Stimulated activated naive CD8-positive, alpha-beta T cell treated with anti-CD3 and anti-CD28 coated beads, Interleukin-15, Interleukin-2, amounts not matched to agents 100 U/mL and 50 U/mL, for 24 hours (primary cell): ENCODE results near the gene NKTR.

ENCODE experiments used
- ATAC-seq: fragments of 150-1000 bp; cut with Tn5 transposase; one replicate; pipeline ENCODE4 v1.10.0; 2021
- DNase-seq: peaks from one replicate; pipeline ENCODE4 v3.0.0; 2021

NKTR gene

DNA sequence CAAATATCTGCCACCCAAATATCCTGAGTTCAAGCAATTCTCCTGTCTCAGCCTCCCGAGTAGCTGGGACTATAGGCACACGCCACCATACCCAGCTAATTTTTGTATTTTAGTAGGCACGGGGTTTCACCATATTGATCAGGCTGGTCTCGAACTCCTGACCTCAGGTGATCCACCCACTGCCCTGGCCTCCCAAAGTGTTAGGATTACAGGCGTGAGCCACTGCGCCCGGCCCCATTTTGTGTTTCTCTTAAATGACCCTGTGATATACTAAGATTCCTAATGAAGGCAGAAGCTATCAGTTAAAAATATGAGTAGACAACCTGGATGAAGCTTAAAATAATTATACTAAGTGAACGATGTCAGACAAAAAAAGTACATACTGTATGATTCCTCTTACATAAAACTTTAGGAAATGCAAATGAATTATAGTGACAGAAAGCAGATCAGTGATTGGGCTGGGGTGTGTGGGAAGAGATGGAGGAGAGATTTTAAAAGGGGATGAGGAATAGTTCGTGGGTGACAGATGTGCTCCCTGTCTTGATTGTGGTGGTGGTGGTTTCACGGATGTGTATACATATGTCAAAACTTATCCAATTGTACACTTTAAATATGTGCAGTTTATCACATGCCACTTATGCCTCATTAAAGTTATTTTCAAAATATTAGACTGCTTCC lies 81.0 kb downstream of the NKTR start:
- DNase-seq, result no peak
- ATAC-seq, result no peak

GRCh38 chr3:42682301-42683070 lies 82.0 kb downstream of the NKTR start:
- DNase-seq, result no peak
- no peak for ATAC-seq

DNA sequence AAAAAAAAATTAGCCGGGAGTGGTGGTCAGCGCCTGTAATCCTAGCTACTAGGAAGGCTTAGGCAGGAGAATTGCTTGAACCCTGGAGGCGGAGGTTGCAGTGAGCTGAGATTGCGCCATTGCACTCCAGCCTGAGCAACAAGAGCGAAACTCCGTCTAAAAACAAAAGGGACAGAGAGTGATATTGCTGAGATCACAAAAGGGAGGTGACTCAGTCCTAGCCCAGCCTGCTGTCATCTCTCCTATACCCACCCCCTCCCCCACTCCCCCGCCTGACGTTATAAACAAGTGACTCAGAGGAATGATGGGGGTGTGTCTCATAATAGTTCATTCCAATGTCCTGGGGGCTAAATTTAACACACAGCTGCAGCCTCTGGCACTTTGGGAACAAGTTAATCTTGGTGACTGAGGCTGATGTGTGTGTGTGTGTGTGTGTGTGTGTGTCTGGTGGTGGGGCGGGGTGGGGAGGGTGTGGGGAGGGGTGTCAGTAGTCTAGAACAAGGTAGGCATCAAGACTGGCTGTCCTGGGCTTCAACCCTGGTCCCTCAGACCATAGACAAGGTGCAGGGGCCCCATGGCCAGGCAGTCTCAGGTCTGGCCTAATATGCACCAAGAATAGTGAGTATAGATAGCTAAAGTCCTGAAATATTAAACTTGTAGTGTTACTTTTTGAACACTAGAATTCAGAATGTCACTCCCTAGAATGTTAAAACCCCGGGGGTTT lies 83.6 kb downstream of the NKTR start:
- ATAC-seq (peak; percentile 63), DNase-seq (peak; percentile 45)

DNA sequence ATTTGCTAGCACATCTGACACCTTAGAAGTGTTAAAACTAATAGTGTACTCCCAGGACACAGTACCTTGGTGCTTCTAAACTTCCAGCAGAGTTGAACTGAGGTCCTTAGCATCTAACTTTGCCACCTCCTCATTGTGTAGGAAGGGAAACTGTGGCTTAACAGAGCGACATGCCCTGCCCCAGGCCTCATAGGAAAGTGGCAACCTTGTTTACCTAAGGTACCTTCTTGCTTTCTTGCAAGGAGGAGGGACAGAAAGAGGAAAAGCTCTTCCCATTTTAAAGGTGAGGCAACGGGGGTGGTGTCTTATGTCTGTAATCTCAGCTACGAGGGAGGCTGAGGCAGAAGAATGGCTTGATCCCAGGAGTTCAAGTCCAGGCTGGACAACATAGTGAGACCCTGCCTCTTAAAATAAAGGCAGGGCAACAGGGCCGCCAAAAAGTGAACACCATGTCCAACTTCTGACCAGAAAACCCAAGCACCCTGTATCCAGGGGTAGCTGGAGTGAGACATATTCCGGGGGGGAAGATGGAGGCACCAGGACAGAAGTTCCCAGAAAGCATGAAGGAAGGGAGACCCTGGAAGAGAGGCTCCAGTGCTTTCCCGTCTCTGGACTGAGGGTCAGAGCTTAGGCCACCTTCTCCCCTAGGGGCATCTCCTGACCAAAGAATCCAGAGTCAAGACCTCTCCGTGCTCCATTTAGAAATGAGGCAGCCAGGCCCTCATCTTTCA lies 84.3 kb downstream of the NKTR start:
- ATAC-seq (no peak), DNase-seq (no peak)

- DNase-seq (no peak), ATAC-seq (no peak)
These were observed 84.9 kb downstream of the NKTR start, which contains the start of gene KLHL40 for GRCh38 chr3:42685363-42685881. TSS of gene KLHL40 (plus strand) at chr3:42685537. CDS start at chr3:42685619, 82 bp downstream.

- DNase-seq (no peak), ATAC-seq (no peak)
These were observed 85.7 kb downstream of the NKTR start for GRCh38 chr3:42685891-42686820.

DNA sequence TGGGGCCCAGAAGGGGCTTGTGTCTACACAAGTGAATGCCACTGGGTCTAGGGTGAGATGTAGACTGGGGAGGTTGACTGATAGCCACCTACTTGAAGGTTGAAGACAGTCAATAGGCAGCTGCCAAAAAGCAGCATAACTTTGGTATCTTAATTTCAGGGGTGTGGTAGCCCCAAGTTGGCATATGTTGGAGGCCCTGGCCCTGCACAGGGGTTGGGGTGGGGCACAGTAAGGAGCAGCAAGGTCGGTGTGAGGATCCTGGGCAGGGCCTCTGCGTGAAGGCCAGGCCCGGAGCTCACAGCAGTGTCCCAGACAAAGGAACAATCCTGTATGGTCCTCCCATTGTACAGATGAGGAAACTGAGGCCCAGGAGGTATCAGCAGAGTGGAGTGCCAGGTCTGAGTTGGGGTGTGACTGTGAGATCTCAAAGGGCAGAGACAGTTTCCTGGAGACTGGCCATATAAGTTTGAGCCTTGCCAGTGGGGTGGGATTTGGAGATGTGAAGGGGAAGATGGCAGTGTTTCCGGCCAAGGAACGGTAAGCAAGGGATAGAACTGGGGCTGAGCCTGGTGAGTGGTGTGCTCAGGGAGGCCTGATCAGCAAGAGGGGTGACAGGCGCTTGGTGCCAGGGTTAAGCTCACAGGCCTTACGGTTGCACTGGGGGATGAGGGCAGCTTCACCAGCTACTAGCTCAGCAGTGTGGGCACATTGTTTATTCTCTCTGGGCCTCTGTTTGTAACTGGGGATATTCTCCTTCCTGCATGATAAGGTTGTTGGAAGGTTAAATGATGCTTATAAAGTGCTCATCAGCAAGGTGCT lies 86.6 kb downstream of the NKTR start:
- ATAC-seq (no peak), DNase-seq (no peak)

DNA sequence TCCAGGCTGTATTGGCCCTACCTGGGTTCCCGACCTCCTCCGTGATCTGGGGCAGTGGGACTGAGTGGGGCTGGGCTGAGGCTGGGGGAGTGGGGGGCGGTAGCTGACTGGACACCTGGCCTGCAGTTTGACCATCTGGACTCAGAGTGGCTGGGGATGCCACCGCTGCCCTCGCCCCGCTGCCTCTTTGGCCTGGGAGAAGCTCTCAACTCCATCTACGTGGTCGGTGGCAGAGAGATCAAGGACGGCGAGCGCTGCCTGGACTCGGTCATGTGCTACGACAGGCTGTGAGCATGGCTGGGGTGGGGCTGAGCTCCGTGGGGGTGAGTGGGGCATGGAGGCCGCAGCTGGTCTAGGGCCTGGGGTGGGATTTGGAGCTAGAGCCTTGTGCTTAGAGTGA lies 87.5 kb downstream of the NKTR start:
- DNase-seq, result no peak
- no peak for ATAC-seq

- no peak for ATAC-seq
- DNase-seq, result no peak
These were observed 88.3 kb downstream of the NKTR start for GRCh38 chr3:42688487-42689420.

- DNase-seq (no peak), ATAC-seq (no peak)
These were observed 89.0 kb downstream of the NKTR start for GRCh38 chr3:42689421-42690014.

DNA sequence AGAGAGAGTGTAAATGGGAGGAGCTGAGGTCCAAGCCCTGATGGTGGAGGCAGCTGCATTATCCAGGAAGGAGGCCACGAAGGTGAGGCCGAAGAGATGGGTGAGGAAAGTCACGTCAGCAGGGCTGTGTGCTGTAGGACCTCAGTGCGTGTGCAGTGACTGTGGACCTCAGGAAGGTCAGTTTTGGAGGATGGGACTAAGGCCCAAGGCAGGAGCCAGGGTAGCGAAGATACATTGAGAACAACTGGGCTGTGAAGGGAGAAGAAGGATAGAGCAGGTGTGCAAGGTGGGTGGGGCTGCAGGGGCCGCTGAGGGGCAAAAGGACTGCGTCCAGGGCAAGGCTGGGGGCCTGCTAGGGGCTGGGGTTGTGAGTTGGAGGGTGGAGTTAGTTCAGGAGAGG lies 89.7 kb downstream of the NKTR start:
- DNase-seq (no peak), ATAC-seq (no peak)

- no peak for DNase-seq
These were observed 90.5 kb downstream of the NKTR start for GRCh38 chr3:42690766-42691680.

GRCh38 chr3:42691816-42692666 lies 91.6 kb downstream of the NKTR start:
- no peak for ATAC-seq
- no peak for DNase-seq

More at GRCh38 chr3:42690766-42691680, 90.5 kb downstream of the NKTR start:
- no peak for ATAC-seq

- DNase-seq (no peak), ATAC-seq (no peak)
These were observed 92.4 kb downstream of the NKTR start for GRCh38 chr3:42692667-42693529.

- ATAC-seq, result no peak
- no peak for DNase-seq
These were observed 93.0 kb downstream of the NKTR start for GRCh38 chr3:42693530-42693930.
